Aorta (tissue), 5 donors: ENCODE data around the gene DTX2. TPM values are rescaled to one million over a fixed set of nuclear protein-coding genes. Genes with fewer than 3 reads are reported as not detected.
"Not testable (repeated sequence)": the region's sequence is repeated elsewhere in the genome, so short reads cannot be mapped to it uniquely, and the experiment has no call there.

ENCODE experiments used
- ATAC-seq: fragments of 200-7000 bp; cut with Tn5 transposase; one replicate; pipeline ENCODE4 v1.9.1; 2022; ENCODE audit warnings: moderate library complexity; ENCODE audit not compliant: low FRiP score
- DNase-seq, 2 donors: peaks; one replicate each; pipeline ENCODE4 v3.0.0-alpha.2; 2020
- H3K27ac ChIP-seq, 2 donors: one replicate each; pipeline ENCODE4 v1.5.1; 2013; ENCODE audit warnings: low read length in 2 of 2, mild to moderate bottlenecking in 2 of 2, moderate library complexity in 2 of 2, control low read depth in 1 of 2, inconsistent platforms in 1 of 2, low read depth in 1 of 2
- H3K27me3 ChIP-seq, 2 donors: one replicate each; pipeline ENCODE4 v1.6.1; 2013; ENCODE audit warnings: control low read depth in 1 of 2, low read length in 1 of 2, mild to moderate bottlenecking in 1 of 2, moderate library complexity in 1 of 2; ENCODE audit not compliant: insufficient read depth in 2 of 2, control insufficient read depth in 1 of 2
- H3K36me3 ChIP-seq, 2 donors: one replicate each; pipeline ENCODE4 v1.6.1; 2013; ENCODE audit warnings: control low read depth in 1 of 2, low read length in 1 of 2, mild to moderate bottlenecking in 1 of 2; ENCODE audit not compliant: insufficient read depth in 2 of 2, control insufficient read depth in 1 of 2
- H3K4me1 ChIP-seq, 2 donors: one replicate each; pipeline ENCODE4 v1.6.1; 2013; ENCODE audit warnings: low read length in 2 of 2, control low read depth in 1 of 2, mild to moderate bottlenecking in 1 of 2, moderate library complexity in 1 of 2; ENCODE audit not compliant: insufficient read depth in 2 of 2, control insufficient read depth in 1 of 2
- H3K4me3 ChIP-seq, 2 donors: one replicate each; pipeline ENCODE4 v1.5.1; 2013; ENCODE audit warnings: low read length in 2 of 2, control low read depth in 1 of 2, mild to moderate bottlenecking in 1 of 2
- H3K9me3 ChIP-seq: one replicate; pipeline ENCODE4 v1.6.1; 2013; ENCODE audit warnings: mild to moderate bottlenecking, low read length; ENCODE audit not compliant: control insufficient read depth
- WGBS, 2 donors: extraction: QIAGEN DNeasy Blood & Tissue Kit; methylation state at CpG; one replicate each; pipeline ENCODE4 v1.1.7; 2013; 5-methylcytosine and 5-hydroxymethylcytosine counted together
- intact Hi-C, 2 donors: fragments of 100-400 bp; cut with DNase I; formaldehyde crosslinking; loops; one replicate each; pipeline versions ENCODE4 v1.14.2 to v1.15.0; 2022
- polyA plus RNA-seq, 2 donors: library from polyadenylated mRNA; stranded (reverse); fragments of 200-250 nt; gene quantifications; one replicate each; pipeline ENCODE4 v1.2.3, GENCODE V29; 2013
- total RNA-seq, 2 donors: library from RNA; stranded (reverse); fragmentation: NEBNext Ultra II Directional; extraction: Animal tissue kit (Norgen Biotek cat#: 25700); gene quantifications; one replicate each; pipeline ENCODE4 v1.2.1, GENCODE V29; 2021
- donor health status: healthy with polysubstance abuse.
- donor health status: Bipolar disorder and iron deficiency.
- donor health status: DM: no; HTN: no; CAD: no.
- donor health status: DM: no; HTN: no; CAD: no.
- donor health status: DM: yes; HTN: yes; CAD: no.

Gene DTX2
- total and polyA plus RNA-seq, 4 donors = 10.4 to 40.9 (median 19.0) TPM

- H3K4me1 ChIP-seq, DNase-seq, H3K27me3 ChIP-seq, H3K27ac ChIP-seq, H3K36me3 ChIP-seq, H3K4me3 ChIP-seq, intact Hi-C loops, H3K9me3 ChIP-seq: not testable (repeated sequence)
- 77 to 83% methylated on average over 17 to 23 of the region's 33 CpGs for WGBS, 2 donors
- ATAC-seq = peak; percentile 2
These were observed 43.0 kb downstream of the DTX2 start for GRCh38 chr7:76504351-76505167.

GRCh38 chr7:76505168-76506080 lies 43.9 kb downstream of the DTX2 start:
- H3K27ac ChIP-seq = no peak overlapping the region
- H3K36me3 ChIP-seq = peaks cover 0 to 2% of the 10 kb centered on the region in 2 donors
- ATAC-seq (no peak), DNase-seq (no peak)
- intact Hi-C loops = no loop called here
- H3K4me1 ChIP-seq = no peaks in the 10 kb centered on the region
- H3K9me3 ChIP-seq = no peaks in the 10 kb centered on the region
- H3K27me3 ChIP-seq = no peaks in the 10 kb centered on the region
- no peak overlapping the region for H3K4me3 ChIP-seq
- 92% methylated on average over 29 to 32 of the region's 32 CpGs for WGBS, 2 donors

GRCh38 chr7:76506081-76506440 lies 44.6 kb downstream of the DTX2 start:
- ATAC-seq (no peak), DNase-seq (no peak)
- no peaks in the 10 kb centered on the region for H3K27me3 ChIP-seq
- no peak overlapping the region for H3K4me3 ChIP-seq
- no peak overlapping the region for H3K27ac ChIP-seq
- no peaks in the 10 kb centered on the region for H3K4me1 ChIP-seq
- intact Hi-C loops = no loop called here
- H3K9me3 ChIP-seq = no peaks in the 10 kb centered on the region
- WGBS, 2 donors = 81% methylated on average over 5 of the region's 5 CpGs
- peaks cover 0 to 2% of the 10 kb centered on the region in 2 donors for H3K36me3 ChIP-seq

- 95 to 96% methylated on average over 8 of the region's 8 CpGs for WGBS, 2 donors
- H3K27me3 ChIP-seq, H3K9me3 ChIP-seq, ATAC-seq, H3K4me1 ChIP-seq, H3K4me3 ChIP-seq, H3K27ac ChIP-seq, DNase-seq, intact Hi-C loops, H3K36me3 ChIP-seq: not testable (repeated sequence)
These were observed 45.1 kb downstream of the DTX2 start for GRCh38 chr7:76506643-76507042.

- Histone ChIP-seq H3K4me3 (no peak overlapping the region), H3K9me3 (no peaks in the 10 kb centered on the region), H3K27ac (no peak overlapping the region), H3K36me3 (peaks cover 0 to 2% of the 10 kb centered on the region in 2 donors), H3K4me1 (no peaks in the 10 kb centered on the region), H3K27me3 (no peaks in the 10 kb centered on the region)
- DNase-seq (no peak), ATAC-seq (no peak)
- WGBS, 2 donors = 89 to 90% methylated on average over 11 of the region's 11 CpGs
- intact Hi-C loops = no loop called here
These were observed 46.4 kb downstream of the DTX2 start for GRCh38 chr7:76507723-76508406.

- no peaks in the 10 kb centered on the region for H3K4me1 ChIP-seq
- intact Hi-C loops = no loop called here
- no peaks in the 10 kb centered on the region for H3K27me3 ChIP-seq
- DNase-seq = peak in 1 of 2 donors; percentile 70
- H3K36me3 ChIP-seq = peaks cover 0 to 2% of the 10 kb centered on the region in 2 donors
- no peak within 1 kb of the TSS for H3K4me3 ChIP-seq
- ATAC-seq = no peak
- 42 to 43% methylated on average over 19 to 20 of the region's 20 CpGs for WGBS, 2 donors
- H3K27ac ChIP-seq = no peak within 1 kb of the TSS
- no peaks in the 10 kb centered on the region for H3K9me3 ChIP-seq
These were observed 48.7 kb downstream of the DTX2 start, which contains the start of gene UPK3B for GRCh38 chr7:76509931-76510877. UPK3B (plus strand) TSS chr7:76510552; CDS start chr7:76510653, 101 bp downstream.

GRCh38 chr7:76511200-76511910 lies 49.8 kb downstream of the DTX2 start:
- intact Hi-C loops, H3K4me3 ChIP-seq, H3K9me3 ChIP-seq, H3K4me1 ChIP-seq, H3K27ac ChIP-seq, H3K27me3 ChIP-seq, H3K36me3 ChIP-seq, DNase-seq: not testable (repeated sequence)
- ATAC-seq = peak; percentile 3
- 75 to 77% methylated on average over 10 to 17 of the region's 24 CpGs for WGBS, 2 donors
